ENCODE measurements around the gene PSTPIP1. TPM values are rescaled to one million over a fixed set of nuclear protein-coding genes. Genes with fewer than 3 reads are reported as not detected.

The PSTPIP1 gene
- total and polyA plus RNA-seq, 10 of the 15 experiments (the other 5 are each of a cell fraction or from before 2014, with no cell fraction given), result 0.50 to 29.3 (median 14.5) TPM

DNA sequence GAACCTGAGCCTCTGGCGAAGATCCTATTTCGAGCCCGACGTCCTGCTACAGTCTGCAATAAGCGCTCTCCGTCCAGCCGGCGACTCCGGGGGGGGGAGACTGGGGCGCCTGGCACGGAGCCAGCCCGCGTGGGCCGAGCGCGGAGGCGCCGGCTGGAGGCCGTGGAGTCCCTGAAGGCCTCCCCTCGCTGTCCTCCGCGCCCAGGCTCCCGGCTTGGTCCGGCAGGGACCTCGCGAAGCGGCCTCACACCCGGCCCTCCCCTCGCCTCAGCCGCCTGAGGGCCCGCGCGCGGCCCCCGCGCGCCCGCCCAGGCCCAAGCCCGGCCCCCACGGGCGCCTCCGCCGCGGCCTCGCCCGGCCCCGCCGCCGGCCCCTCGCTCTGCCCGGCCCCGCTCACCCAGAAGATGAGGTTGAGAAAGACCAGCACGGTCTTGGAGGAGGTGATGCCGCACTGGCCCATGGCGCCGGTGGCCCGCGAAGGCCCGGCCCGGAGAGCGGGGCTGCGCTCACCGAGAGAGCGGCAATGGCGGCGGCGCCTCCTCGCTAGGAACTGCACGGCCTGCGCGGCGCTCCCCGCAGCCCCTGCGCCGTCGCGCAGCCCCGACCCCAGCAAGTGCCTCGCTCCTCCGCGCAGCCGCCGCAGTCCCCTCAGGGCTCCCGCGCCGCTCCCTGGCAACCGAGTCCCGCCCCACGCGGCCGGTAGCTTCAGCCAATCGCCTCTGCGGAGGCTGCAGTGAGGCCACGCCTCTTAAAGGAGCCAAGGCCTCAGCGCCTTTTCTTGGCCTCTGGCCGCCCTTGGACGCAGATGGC, 75.8 kb downstream of the PSTPIP1 start, which contains the start of gene TSPAN3 (continued):
- TF ChIP-seq NRF1 (conservative IDR thresholded peaks at IDR 0.05; ENCODE audit: low read depth, low read length), result peak; percentile 33; the same call in 1 of the 2 replicates
- TF ChIP-seq, protein P1, sequence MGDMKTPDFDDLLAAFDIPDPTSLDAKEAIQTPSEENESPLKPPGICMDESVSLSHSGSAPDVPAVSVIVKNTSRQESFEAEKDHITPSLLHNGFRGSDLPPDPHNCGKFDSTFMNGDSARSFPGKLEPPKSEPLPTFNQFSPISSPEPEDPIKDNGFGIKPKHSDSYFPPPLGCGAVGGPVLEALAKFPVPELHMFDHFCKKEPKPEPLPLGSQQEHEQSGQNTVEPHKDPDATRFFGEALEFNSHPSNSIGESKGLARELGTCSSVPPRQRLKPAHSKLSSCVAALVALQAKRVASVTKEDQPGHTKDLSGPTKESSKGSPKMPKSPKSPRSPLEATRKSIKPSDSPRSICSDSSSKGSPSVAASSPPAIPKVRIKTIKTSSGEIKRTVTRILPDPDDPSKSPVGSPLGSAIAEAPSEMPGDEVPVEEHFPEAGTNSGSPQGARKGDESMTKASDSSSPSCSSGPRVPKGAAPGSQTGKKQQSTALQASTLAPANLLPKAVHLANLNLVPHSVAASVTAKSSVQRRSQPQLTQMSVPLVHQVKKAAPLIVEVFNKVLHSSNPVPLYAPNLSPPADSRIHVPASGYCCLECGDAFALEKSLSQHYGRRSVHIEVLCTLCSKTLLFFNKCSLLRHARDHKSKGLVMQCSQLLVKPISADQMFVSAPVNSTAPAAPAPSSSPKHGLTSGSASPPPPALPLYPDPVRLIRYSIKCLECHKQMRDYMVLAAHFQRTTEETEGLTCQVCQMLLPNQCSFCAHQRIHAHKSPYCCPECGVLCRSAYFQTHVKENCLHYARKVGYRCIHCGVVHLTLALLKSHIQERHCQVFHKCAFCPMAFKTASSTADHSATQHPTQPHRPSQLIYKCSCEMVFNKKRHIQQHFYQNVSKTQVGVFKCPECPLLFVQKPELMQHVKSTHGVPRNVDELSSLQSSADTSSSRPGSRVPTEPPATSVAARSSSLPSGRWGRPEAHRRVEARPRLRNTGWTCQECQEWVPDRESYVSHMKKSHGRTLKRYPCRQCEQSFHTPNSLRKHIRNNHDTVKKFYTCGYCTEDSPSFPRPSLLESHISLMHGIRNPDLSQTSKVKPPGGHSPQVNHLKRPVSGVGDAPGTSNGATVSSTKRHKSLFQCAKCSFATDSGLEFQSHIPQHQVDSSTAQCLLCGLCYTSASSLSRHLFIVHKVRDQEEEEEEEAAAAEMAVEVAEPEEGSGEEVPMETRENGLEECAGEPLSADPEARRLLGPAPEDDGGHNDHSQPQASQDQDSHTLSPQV (IDR thresholded peaks at IDR 0.05), result no peak
- TF ChIP-seq PBX3 (IDR thresholded peaks at IDR 0.05; ENCODE audit: insufficient replicate concordance, low read depth, low read length), result no peak
- TF ChIP-seq STAT1 (conservative IDR thresholded peaks at IDR 0.05), result peak; percentile 57; the same call in 1 of the 2 replicates
- TF ChIP-seq CUX1 (IDR thresholded peaks at IDR 0.05; ENCODE audit: insufficient replicate concordance, low read depth, low read length), result no peak
- TF ChIP-seq ZNF24 (IDR thresholded peaks at IDR 0.05), result no peak
- no peak for TF ChIP-seq TARDBP (IDR thresholded peaks at IDR 0.05; ENCODE audit: borderline replicate concordance)
- no peak for TF ChIP-seq MTA3 (IDR thresholded peaks at IDR 0.05; ENCODE audit: borderline replicate concordance, low read length)
- TF ChIP-seq SRF (IDR thresholded peaks at IDR 0.05; ENCODE audit: low read depth in 2 of 2, low read length in 2 of 2), result no peak
- TF ChIP-seq POU2F2 (IDR thresholded peaks at IDR 0.05; ENCODE audit: borderline replicate concordance, low read depth, low read length), result no peak
- TF ChIP-seq MEF2A (IDR thresholded peaks at IDR 0.05; ENCODE audit: insufficient read depth, low read depth, low read length), result no peak
- TF ChIP-seq KAT2A (conservative IDR thresholded peaks at IDR 0.05; ENCODE audit: control insufficient read depth, low read depth, low read length), result no peak
- no peak for TF ChIP-seq HDAC2 (IDR thresholded peaks at IDR 0.05)
- TF ChIP-seq BCL3 (IDR thresholded peaks at IDR 0.05; ENCODE audit: borderline replicate concordance, insufficient read depth, low read depth, low read length, poor library complexity, severe bottlenecking), result no peak
- TF ChIP-seq KLF5 (IDR thresholded peaks at IDR 0.05; ENCODE audit: partially characterized antibody), result no peak
- TF ChIP-seq NBN (IDR thresholded peaks at IDR 0.05), result no peak
- TF ChIP-seq CHD2 (IDR thresholded peaks at IDR 0.05; ENCODE audit: borderline replicate concordance, low read depth, low read length), result peak; percentile 62; the same call in 1 of the 2 replicates
- TF ChIP-seq YY1 (IDR thresholded peaks at IDR 0.05; ENCODE audit: low read depth, low read length), result peak; percentile 91
